GM13977 (cell line): ENCODE results near the gene PRKAG2.

Experiments
- DNase-seq: peaks from one replicate; pipeline ENCODE4 v3.0.0; 2012; ENCODE audit warnings: low spot score
- in situ Hi-C: fragments of 300-500 bp; cut with MboI; formaldehyde crosslinking; loops from one replicate; pipeline ENCODE4 v1.12.0; 2022; ENCODE audit warnings: low sequenced_read_pairs, low pct_unique_long_range_greater_than_20kb, mixed read lengths, inconsistent platforms; ENCODE audit not compliant: unreplicated experiment
- TF ChIP-seq, protein P1 (sequence below): IDR thresholded peaks from 2 replicates; pipeline ENCODE4 v1.5.1; 2012; ENCODE audit warnings: mild to moderate bottlenecking, control low read depth; ENCODE audit not compliant: insufficient read depth; ENCODE audit errors: extremely low read depth, missing control alignments

PRKAG2 gene

DNA sequence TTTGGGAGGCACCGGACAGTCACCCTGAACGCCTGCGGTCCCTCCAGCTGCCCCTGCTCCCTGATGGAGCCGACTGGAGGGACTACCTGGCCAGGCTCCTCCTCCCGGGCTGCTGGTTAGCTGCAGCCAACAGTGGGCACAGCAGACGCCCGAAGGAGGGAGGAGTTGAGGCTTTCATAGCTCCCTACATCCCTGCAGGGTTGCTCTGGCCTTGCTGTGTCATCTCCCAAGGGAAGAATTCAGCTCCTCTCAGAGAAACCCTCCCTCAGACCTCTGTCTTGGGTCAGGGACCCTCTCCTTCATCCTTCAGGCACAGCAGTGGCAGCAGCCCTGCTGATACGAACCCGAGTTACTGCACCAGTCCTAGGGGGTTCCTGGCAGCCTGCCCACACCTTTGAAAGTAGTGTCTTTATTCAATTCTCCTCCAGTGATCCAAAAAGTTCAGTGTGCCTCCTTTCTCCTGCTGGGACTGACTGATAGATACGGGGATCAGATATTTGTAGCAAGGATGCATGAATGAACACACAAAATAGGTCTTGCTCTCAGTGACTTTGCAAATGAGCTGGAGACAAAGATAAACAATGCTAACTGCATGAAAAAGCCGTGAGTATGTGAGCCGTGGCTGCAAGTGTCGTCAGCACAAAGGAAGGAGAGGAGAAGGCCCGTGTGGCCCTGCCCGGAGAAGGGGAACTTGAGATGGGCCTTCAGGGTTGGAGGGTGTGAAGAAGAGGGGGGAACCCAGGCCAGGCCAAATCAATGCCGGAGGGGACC lies 136.6 kb downstream of the PRKAG2 start:
- in situ Hi-C loops, result no loop called here
- no peak for DNase-seq
- TF ChIP-seq, protein P1, sequence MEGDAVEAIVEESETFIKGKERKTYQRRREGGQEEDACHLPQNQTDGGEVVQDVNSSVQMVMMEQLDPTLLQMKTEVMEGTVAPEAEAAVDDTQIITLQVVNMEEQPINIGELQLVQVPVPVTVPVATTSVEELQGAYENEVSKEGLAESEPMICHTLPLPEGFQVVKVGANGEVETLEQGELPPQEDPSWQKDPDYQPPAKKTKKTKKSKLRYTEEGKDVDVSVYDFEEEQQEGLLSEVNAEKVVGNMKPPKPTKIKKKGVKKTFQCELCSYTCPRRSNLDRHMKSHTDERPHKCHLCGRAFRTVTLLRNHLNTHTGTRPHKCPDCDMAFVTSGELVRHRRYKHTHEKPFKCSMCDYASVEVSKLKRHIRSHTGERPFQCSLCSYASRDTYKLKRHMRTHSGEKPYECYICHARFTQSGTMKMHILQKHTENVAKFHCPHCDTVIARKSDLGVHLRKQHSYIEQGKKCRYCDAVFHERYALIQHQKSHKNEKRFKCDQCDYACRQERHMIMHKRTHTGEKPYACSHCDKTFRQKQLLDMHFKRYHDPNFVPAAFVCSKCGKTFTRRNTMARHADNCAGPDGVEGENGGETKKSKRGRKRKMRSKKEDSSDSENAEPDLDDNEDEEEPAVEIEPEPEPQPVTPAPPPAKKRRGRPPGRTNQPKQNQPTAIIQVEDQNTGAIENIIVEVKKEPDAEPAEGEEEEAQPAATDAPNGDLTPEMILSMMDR, result no peak

DNA sequence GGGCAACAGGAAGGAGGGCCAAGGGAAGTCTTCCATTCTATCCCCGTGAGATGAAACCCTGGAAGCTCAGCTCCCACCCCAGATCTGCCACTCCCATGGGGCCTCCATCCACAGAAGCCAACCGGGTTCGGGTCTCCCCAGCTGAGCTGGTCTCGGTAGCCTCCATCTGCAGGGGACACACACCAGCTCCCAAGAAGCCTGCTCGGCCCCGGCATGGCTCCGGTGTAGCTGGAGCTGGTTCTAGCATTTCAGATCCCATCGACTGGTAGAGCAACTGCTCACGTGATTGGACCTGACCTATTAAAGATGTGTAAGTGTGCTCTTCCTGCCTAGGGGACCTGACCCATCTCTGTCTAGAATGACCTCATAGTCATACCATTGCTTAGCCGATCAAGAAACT lies 138.0 kb downstream of the PRKAG2 start:
- DNase-seq, result no peak
- TF ChIP-seq, protein P1, result no peak
- in situ Hi-C loops, result no loop called here

DNA sequence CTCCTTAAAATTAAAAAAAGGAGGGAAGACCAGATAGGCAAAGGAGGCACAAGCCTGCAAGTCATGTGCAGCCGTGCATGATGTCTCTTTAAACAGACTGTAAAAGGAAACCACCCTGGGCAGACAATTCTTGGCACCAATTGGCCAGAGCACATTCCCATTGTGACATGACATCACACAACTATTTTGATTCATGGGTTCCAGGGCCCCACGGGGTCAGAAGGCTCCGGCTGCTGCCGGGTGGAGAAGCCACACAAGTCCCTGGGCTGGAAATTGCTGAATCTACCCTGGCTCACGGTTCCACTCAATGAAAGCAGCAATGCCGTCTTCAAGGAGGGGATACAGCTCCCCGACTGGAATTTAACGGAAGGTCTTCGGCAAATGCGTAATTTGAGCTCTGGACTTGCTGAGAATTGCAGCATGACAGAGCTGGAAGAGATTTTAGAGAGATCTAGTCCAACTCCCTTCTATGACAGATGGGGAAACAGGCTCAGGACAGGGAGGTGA lies 140.5 kb downstream of the PRKAG2 start:
- in situ Hi-C loops, result no loop called here
- DNase-seq, result no peak
- TF ChIP-seq, protein P1, result no peak

DNA sequence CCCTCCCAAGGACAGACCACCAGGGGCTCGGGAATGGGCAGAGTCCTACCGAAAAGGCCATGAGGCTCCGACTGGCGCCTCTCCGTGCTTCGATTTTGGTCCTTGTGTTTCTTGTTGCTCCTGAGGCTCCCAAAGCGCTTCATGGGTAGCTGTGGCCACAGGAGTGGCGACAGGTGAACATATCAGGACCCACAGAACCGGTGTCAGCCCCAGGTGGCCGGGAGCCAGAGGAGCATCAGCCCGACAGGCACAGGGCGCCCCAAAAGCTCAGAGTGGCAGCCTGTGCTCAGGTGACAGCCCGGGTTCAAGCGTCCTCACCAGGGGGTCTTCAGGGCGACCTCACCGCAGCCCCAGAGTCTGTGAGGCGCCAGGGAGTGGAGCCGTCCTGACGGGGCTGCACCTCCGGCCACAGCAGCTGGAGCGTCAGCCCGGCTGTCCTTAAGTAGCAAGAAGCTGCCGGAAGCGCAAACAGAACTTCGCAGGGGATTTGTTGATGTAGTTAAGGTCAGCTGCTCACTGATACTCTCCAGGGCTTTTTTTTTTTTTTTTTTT lies 141.0 kb downstream of the PRKAG2 start:
- in situ Hi-C loops, result no loop called here
- DNase-seq, result no peak
- TF ChIP-seq, protein P1, result no peak

DNA sequence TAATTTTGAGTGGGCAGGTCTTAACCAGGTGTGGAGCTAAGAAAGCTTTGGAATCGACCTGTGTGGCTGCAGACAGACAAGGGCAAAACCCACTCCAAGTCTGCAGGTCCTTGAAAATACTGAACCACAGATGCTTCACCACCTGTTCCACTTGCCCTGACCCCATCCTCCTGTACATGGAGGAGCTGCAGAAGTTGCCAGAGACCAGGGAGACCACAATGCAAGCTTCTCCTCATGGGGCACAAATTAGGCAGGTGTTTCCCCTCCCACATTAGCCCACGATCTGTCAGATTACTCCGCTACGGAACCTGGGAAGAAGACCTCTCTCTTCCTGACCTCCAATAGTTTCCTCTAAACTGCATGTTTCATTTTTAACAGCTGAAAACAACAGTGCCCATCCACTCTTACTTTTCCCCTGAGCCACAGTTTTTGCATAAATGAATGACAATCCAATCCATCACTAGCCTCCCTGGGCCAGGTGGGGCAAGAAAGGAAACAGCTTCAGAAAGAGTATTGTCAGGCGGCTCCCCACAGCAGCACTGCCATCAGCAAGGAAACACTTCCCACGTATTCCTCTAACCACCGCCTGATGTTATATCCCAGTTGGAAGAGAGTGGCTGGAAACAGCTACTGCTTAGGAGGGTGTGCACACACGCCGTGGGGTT lies 141.6 kb downstream of the PRKAG2 start:
- no peak for DNase-seq
- in situ Hi-C loops, result no loop called here

More for the DNA sequence above, 141.6 kb downstream of the PRKAG2 start:
- TF ChIP-seq, protein P1, result no peak
